WTC11 (cell line): ENCODE data around the gene GRM4. TPM values are rescaled to one million over a fixed set of nuclear protein-coding genes. Genes with fewer than 3 reads are reported as not detected.

Experiments used
- ATAC-seq: fragments of 200-7000 bp; cut with Tn5 transposase; 2 replicates; pipeline ENCODE4 v1.10.0; 2021; ENCODE audit warnings: mild to moderate bottlenecking, moderate library complexity
- CTCF ChIA-PET: fragments of 300-600 bp; sonication (Branson Sonifier 250); formaldehyde crosslinking; loops from one replicate; lab custom pipeline; 2021; ENCODE audit warnings: antibody characterized with exemption; lab: Charles Lee
- POLR2A ChIA-PET: fragments of 350-600 bp; sonication (Branson Sonifier 250); formaldehyde crosslinking; loops from one replicate; lab custom pipeline; 2021; ENCODE audit warnings: antibody characterized with exemption; lab: Charles Lee
- DNase-seq: peaks from one replicate; pipeline ENCODE4 v3.0.0; 2021; ENCODE audit warnings: low spot score
- H3K27ac Mint-ChIP-seq: 2 replicates; pipeline ENCODE4 v1.8.0; 2021; ENCODE audit warnings: mixed read lengths
- H3K27me3 Mint-ChIP-seq: 2 replicates; pipeline ENCODE4 v1.8.0; 2021; ENCODE audit warnings: low read depth, mild to moderate bottlenecking, moderate library complexity, mixed read lengths
- H3K36me3 Mint-ChIP-seq: 2 replicates; pipeline ENCODE4 v1.8.0; 2021; ENCODE audit warnings: mixed read lengths
- H3K4me1 Mint-ChIP-seq: 2 replicates; pipeline ENCODE4 v1.8.0; 2022; ENCODE audit warnings: mixed read lengths
- H3K4me3 Mint-ChIP-seq: 2 replicates; pipeline ENCODE4 v1.8.0; 2021; ENCODE audit warnings: mild to moderate bottlenecking, moderate library complexity, mixed read lengths
- H3K9me3 Mint-ChIP-seq: 2 replicates; pipeline ENCODE4 v1.8.0; 2021; ENCODE audit warnings: mixed read lengths
- ATF1 ChIP-seq: sonication (generic); formaldehyde crosslinking; IDR thresholded peaks from 2 replicates; pipeline ENCODE4 v1.8.1; 2023; ENCODE audit warnings: mild to moderate bottlenecking, moderate library complexity, missing genetic modification reagents
- CBFB ChIP-seq: sonication (generic); formaldehyde crosslinking; IDR thresholded peaks from 2 replicates; pipeline ENCODE4 v1.8.1; 2022; ENCODE audit warnings: mild to moderate bottlenecking, low read depth, missing genetic modification reagents
- CDX4 ChIP-seq: fragments of 250-450 bp; sonication (Bioruptor Pico); IDR thresholded peaks from 2 replicates; pipeline ENCODE4 v1.9.0; 2021; ENCODE audit warnings: moderate library complexity, mild to moderate bottlenecking, inconsistent platforms, borderline replicate concordance
- CREM ChIP-seq: sonication (generic); formaldehyde crosslinking; IDR thresholded peaks from 2 replicates; pipeline ENCODE4 v1.8.1; 2022; ENCODE audit warnings: mild to moderate bottlenecking, missing genetic modification reagents, moderate library complexity
- EMX1 ChIP-seq: fragments of 250-450 bp; sonication (Bioruptor Pico); IDR thresholded peaks from 2 replicates; pipeline ENCODE4 v1.8.0; 2021; ENCODE audit warnings: mild to moderate bottlenecking
- ERG ChIP-seq: fragments of 250-450 bp; sonication (Bioruptor Pico); IDR thresholded peaks from 2 replicates; pipeline ENCODE4 v1.8.0; 2021; ENCODE audit warnings: mild to moderate bottlenecking
- FOXJ3 ChIP-seq: sonication (generic); formaldehyde crosslinking; IDR thresholded peaks from 2 replicates; pipeline ENCODE4 v1.9.0; 2021; ENCODE audit warnings: missing genetic modification reagents, mild to moderate bottlenecking, borderline replicate concordance
- FOXP4 ChIP-seq: sonication (generic); formaldehyde crosslinking; IDR thresholded peaks from 2 replicates; pipeline ENCODE4 v1.8.0; 2022; ENCODE audit warnings: mild to moderate bottlenecking, missing genetic modification reagents
- JAZF1 ChIP-seq: fragments of 250-450 bp; sonication (Bioruptor Pico); IDR thresholded peaks from 2 replicates; pipeline ENCODE4 v1.9.0; 2021; ENCODE audit warnings: moderate library complexity, mild to moderate bottlenecking, inconsistent platforms
- JUN ChIP-seq: sonication (generic); formaldehyde crosslinking; IDR thresholded peaks from 2 replicates; pipeline ENCODE4 v1.8.0; 2023; ENCODE audit warnings: mild to moderate bottlenecking, missing genetic modification reagents
- NFE2L1 ChIP-seq: sonication (generic); formaldehyde crosslinking; IDR thresholded peaks from 2 replicates; pipeline ENCODE4 v1.8.1; 2023; ENCODE audit warnings: missing genetic modification reagents
- RORB ChIP-seq: fragments of 250-450 bp; sonication (Bioruptor Pico); IDR thresholded peaks from 2 replicates; pipeline ENCODE4 v1.9.0; 2021; ENCODE audit warnings: mild to moderate bottlenecking
- TP53 ChIP-seq: sonication (generic); formaldehyde crosslinking; IDR thresholded peaks from 2 replicates; pipeline ENCODE4 v1.8.1; 2023; ENCODE audit warnings: mild to moderate bottlenecking, missing genetic modification reagents
- USF1 ChIP-seq: sonication (generic); formaldehyde crosslinking; IDR thresholded peaks from 2 replicates; pipeline ENCODE4 v1.8.0; 2022; ENCODE audit warnings: mild to moderate bottlenecking, missing genetic modification reagents
- USF2 ChIP-seq: sonication (generic); formaldehyde crosslinking; IDR thresholded peaks from 2 replicates; pipeline ENCODE4 v1.8.1; 2023; ENCODE audit warnings: mild to moderate bottlenecking, missing genetic modification reagents, moderate library complexity
- ZBTB21 ChIP-seq: sonication (generic); formaldehyde crosslinking; IDR thresholded peaks from 2 replicates; pipeline ENCODE4 v1.8.1; 2023; ENCODE audit warnings: mild to moderate bottlenecking, missing genetic modification reagents, borderline replicate concordance
- ZNF219 ChIP-seq: sonication (generic); formaldehyde crosslinking; IDR thresholded peaks from 2 replicates; pipeline ENCODE4 v1.8.0; 2023; ENCODE audit warnings: missing genetic modification reagents, mild to moderate bottlenecking, borderline replicate concordance
- ZNF423 ChIP-seq: fragments of 250-450 bp; sonication (Bioruptor Pico); IDR thresholded peaks from 2 replicates; pipeline ENCODE4 v2.1.2; 2022; ENCODE audit warnings: mild to moderate bottlenecking, moderate library complexity
- ZNF532 ChIP-seq: fragments of 250-450 bp; sonication (Bioruptor Pico); IDR thresholded peaks from 2 replicates; pipeline ENCODE4 v1.9.0; 2021; ENCODE audit warnings: mild to moderate bottlenecking, borderline replicate concordance
- total RNA-seq: library from RNA; stranded (reverse); gene quantifications from 3 replicates; pipeline ENCODE4 v1.2.3, GENCODE V29; 2021

Gene GRM4
- total RNA-seq, 1 experiment from 2014 or later = 34.5 TPM

- TF ChIP-seq ZBTB21 (no peak), FOXP4 (CRISPR knock-in tag) (no peak), CREM (CRISPR knock-in tag) (no peak), USF1 (no peak), ATF1 (CRISPR knock-in tag) (no peak)
These were observed 39.5 kb downstream of the GRM4 start (continued) for GRCh38 chr6:34106421-34106820.

- Mint-ChIP-seq H3K4me3 (no peak overlapping the region), H3K27me3 (no peaks in the 10 kb centered on the region), H3K4me1 (peaks cover 10% of the 10 kb centered on the region), H3K27ac (no peak overlapping the region; the same call in 1 of the 2 replicates)
- ChIA-PET POLR2A (interaction anchor here (0.6 kb wide), 1 partner anchor 196 kb away, joined by 3 read pairs; no protein-coding TSS in a partner anchor), CTCF (interaction anchor here (1.4 kb wide), 1 partner anchor 49 kb away, joined by 6 read pairs; no protein-coding TSS in a partner anchor)
- ATAC-seq = no peak
- no peak for DNase-seq
- TF ChIP-seq ZNF532 (CRISPR knock-in tag) (no peak), CREM (CRISPR knock-in tag) (no peak), CDX4 (CRISPR knock-in tag) (no peak), JUN (CRISPR knock-in tag) (no peak), RORB (no peak), ZNF423 (CRISPR knock-in tag) (no peak), FOXJ3 (CRISPR knock-in tag) (no peak), ZNF219 (CRISPR knock-in tag) (no peak), EMX1 (CRISPR knock-in tag) (no peak)
- TF ChIP-seq, all 79 proteins: peak for 0
- Mint-ChIP-seq H3K36me3 (peaks cover 5% of the 10 kb centered on the region; the same call in 1 of the 2 replicates), H3K9me3 (no peaks in the 10 kb centered on the region)
These were observed 41.3 kb downstream of the GRM4 start for GRCh38 chr6:34104628-34105027.

- DNase-seq = no peak
- no peak for ATAC-seq
- Mint-ChIP-seq H3K4me3 (no peak overlapping the region), H3K36me3 (peaks cover 5% of the 10 kb centered on the region; the same call in 1 of the 2 replicates), H3K9me3 (no peaks in the 10 kb centered on the region), H3K27me3 (no peaks in the 10 kb centered on the region), H3K4me1 (peaks cover 13% of the 10 kb centered on the region), H3K27ac (no peak overlapping the region)
- POLR2A ChIA-PET = interaction anchor here (0.6 kb wide), 1 partner anchor 196 kb away, joined by 3 read pairs; no protein-coding TSS in a partner anchor
- CTCF ChIA-PET = interaction anchor here (1.4 kb wide), 1 partner anchor 49 kb away, joined by 6 read pairs; no protein-coding TSS in a partner anchor
- no peak for TF ChIP-seq NFE2L1
- no peak for TF ChIP-seq ERG (CRISPR knock-in tag)
- no peak for TF ChIP-seq JAZF1 (CRISPR knock-in tag)
- no peak for TF ChIP-seq JUN (CRISPR knock-in tag)
- no peak for TF ChIP-seq CBFB
- no peak for TF ChIP-seq ZNF532 (CRISPR knock-in tag)
- TF ChIP-seq TP53 (CRISPR knock-in tag) = no peak
- no peak for TF ChIP-seq USF2
These were observed 41.7 kb downstream of the GRM4 start for GRCh38 chr6:34104186-34104585.
